GM12878 (cell line): ENCODE results near the gene HTR4. TPM values are rescaled to one million over a fixed set of nuclear protein-coding genes. Genes with fewer than 3 reads are reported as not detected.

Source experiments
- ATAC-seq: fragments of 200-7000 bp; cut with Tn5 transposase; 3 replicates; pipeline ENCODE4 v1.9.1; 2020; ENCODE audit warnings: mild to moderate bottlenecking, moderate library complexity
- BruUV-seq: library from RNA; stranded (reverse); fragments of 400-500 nt; replicated peaks from 2 replicates; lab custom pipeline; 2021; lab: Mats Ljungman, UMichigan
- CTCF ChIA-PET: fragments of 300-600 bp; sonication (Branson Sonifier 250); formaldehyde crosslinking; extraction: SDS; loops from one replicate; lab custom pipeline; 2021; ENCODE audit warnings: inconsistent platforms; lab: Yijun Ruan, JAX
- POLR2A ChIA-PET: fragments of 350-600 bp; formaldehyde crosslinking; extraction: SDS; loops from one replicate; lab custom pipeline; 2021; ENCODE audit warnings: inconsistent platforms; lab: Charles Lee
- RAD21 ChIA-PET: fragments of 300-600 bp; sonication (Branson Sonifier 250); formaldehyde crosslinking; loops from one replicate; lab custom pipeline; 2023; ENCODE audit warnings: antibody characterized with exemption; ENCODE audit not compliant: unreplicated experiment; lab: Charles Lee
- SMC1A ChIA-PET: fragments of 300-600 bp; sonication (Branson Sonifier 250); formaldehyde crosslinking; loops from one replicate; lab custom pipeline; 2023; ENCODE audit not compliant: unreplicated experiment, uncharacterized antibody; lab: Charles Lee
- DNase-seq: peaks from one replicate; pipeline ENCODE4 v3.0.0-alpha.2; 2011; ENCODE audit warnings: low read depth, low spot score
- FAIRE-seq: peaks from 3 replicates; lab custom pipeline; 2011; peaks lifted over from hg19 to GRCh38; lab: Jason Lieb, UNC
- H2AFZ ChIP-seq: 2 replicates; pipeline ENCODE4 v1.6.0; 2011; ENCODE audit warnings: low read depth, low read length, control low read depth; ENCODE audit not compliant: control insufficient read depth
- H3K27ac ChIP-seq: 2 replicates; pipeline ENCODE4 v1.5.1; 2011; ENCODE audit warnings: control low read depth; ENCODE audit not compliant: control insufficient read depth, insufficient read depth
- H3K27me3 ChIP-seq, 2 experiments: replicated peaks in 1 of 2; 2 replicates each; pipeline versions ENCODE4 v1.6.0 to v1.6.1; 2011; ENCODE audit warnings: low read length in 1 of 2; ENCODE audit not compliant: control insufficient read depth in 2 of 2, insufficient read depth in 2 of 2
- H3K36me3 ChIP-seq, 2 experiments: 2 replicates each; pipeline ENCODE4 v1.5.1; 2011; ENCODE audit warnings: low read length in 1 of 2; ENCODE audit not compliant: control insufficient read depth in 2 of 2, insufficient read depth in 2 of 2
- H3K4me1 ChIP-seq: 2 replicates; pipeline ENCODE4 v1.6.1; 2011; ENCODE audit warnings: mild to moderate bottlenecking, low read length, moderate library complexity, mixed read lengths; ENCODE audit not compliant: control insufficient read depth, insufficient read depth
- H3K4me2 ChIP-seq: 2 replicates; pipeline ENCODE4 v1.6.0; 2011; ENCODE audit warnings: control low read depth; ENCODE audit not compliant: control insufficient read depth, insufficient read depth
- H3K4me3 ChIP-seq: fragments of 200-600 bp; sonication (generic); 2 replicates; pipeline ENCODE4 v1.5.1; 2016
- H3K79me2 ChIP-seq: 2 replicates; pipeline ENCODE4 v1.6.0; 2011; ENCODE audit warnings: low read length; ENCODE audit not compliant: control insufficient read depth, insufficient read depth
- H3K9ac ChIP-seq: 2 replicates; pipeline ENCODE4 v1.8.0; 2011; ENCODE audit warnings: low read length, control low read depth, mixed read lengths; ENCODE audit not compliant: control insufficient read depth, insufficient read depth
- H3K9me3 ChIP-seq: replicated peaks from 3 replicates; pipeline ENCODE4 v1.5.1; 2011; ENCODE audit warnings: mild to moderate bottlenecking, low read length; ENCODE audit not compliant: control insufficient read depth, insufficient read depth
- H4K20me1 ChIP-seq: 2 replicates; pipeline ENCODE4 v1.6.0; 2011; ENCODE audit not compliant: control insufficient read depth, insufficient read depth
- CBX5 ChIP-seq: sonication (generic); IDR thresholded peaks from 2 replicates; pipeline ENCODE4 v1.6.1; 2016; ENCODE audit warnings: low read depth, moderate library complexity, mild to moderate bottlenecking, inconsistent platforms
- EED ChIP-seq: sonication (generic); IDR thresholded peaks from 2 replicates; pipeline ENCODE4 v1.6.1; 2016; ENCODE audit warnings: antibody characterized with exemption, low read depth
- HDAC6 ChIP-seq: fragments of 200-600 bp; sonication (generic); IDR thresholded peaks from one replicate; pipeline ENCODE4 v1.8.0; 2017; ENCODE audit warnings: antibody characterized with exemption; ENCODE audit not compliant: unreplicated experiment
- MEF2B ChIP-seq: fragments of 450-650 bp; IDR thresholded peaks from 2 replicates; pipeline ENCODE4 v1.6.1; 2018; ENCODE audit warnings: mild to moderate bottlenecking, moderate library complexity; ENCODE audit not compliant: partially characterized antibody, poor library complexity, severe bottlenecking
- MTA3 ChIP-seq: IDR thresholded peaks from 2 replicates; pipeline ENCODE4 v1.6.1; 2012; ENCODE audit warnings: low read length, inconsistent platforms, borderline replicate concordance
- MYC ChIP-seq: IDR thresholded peaks from 2 replicates; pipeline ENCODE4 v1.6.1; 2011; ENCODE audit warnings: mild to moderate bottlenecking, low read length, moderate library complexity, inconsistent platforms; ENCODE audit not compliant: insufficient read depth, insufficient replicate concordance, insufficient read length, severe bottlenecking
- NBN ChIP-seq: fragments of 450-650 bp; IDR thresholded peaks from 2 replicates; pipeline ENCODE4 v1.6.1; 2016
- NR2C1 ChIP-seq: fragments of 450-650 bp; IDR thresholded peaks from 2 replicates; pipeline ENCODE4 v1.6.1; 2017; ENCODE audit warnings: antibody characterized with exemption, mild to moderate bottlenecking, moderate library complexity
- NR2F1 ChIP-seq: fragments of 450-650 bp; conservative IDR thresholded peaks from 2 replicates; pipeline ENCODE4 v1.6.1; 2017; ENCODE audit warnings: mild to moderate bottlenecking
- NRF1 ChIP-seq: conservative IDR thresholded peaks from 2 replicates; pipeline ENCODE4 v1.6.1; 2011; ENCODE audit warnings: mild to moderate bottlenecking, low read depth, low read length, improper control_type of control experiment
- PAX8 ChIP-seq: fragments of 450-650 bp; IDR thresholded peaks from 2 replicates; pipeline ENCODE4 v1.6.1; 2017; ENCODE audit warnings: mild to moderate bottlenecking, moderate library complexity
- RAD21 ChIP-seq: IDR thresholded peaks from 2 replicates; pipeline ENCODE4 v1.6.1; 2011; ENCODE audit warnings: mild to moderate bottlenecking, low read depth, low read length, moderate library complexity; ENCODE audit not compliant: insufficient read depth
- RB1 ChIP-seq: fragments of 450-650 bp; formaldehyde crosslinking; IDR thresholded peaks from 2 replicates; pipeline ENCODE4 v1.6.1; 2017; ENCODE audit warnings: mild to moderate bottlenecking, borderline replicate concordance
- YBX1 ChIP-seq: fragments of 450-650 bp; IDR thresholded peaks from 2 replicates; pipeline ENCODE4 v1.6.1; 2016; ENCODE audit warnings: antibody characterized with exemption
- YY1 ChIP-seq: IDR thresholded peaks from 2 replicates; pipeline ENCODE4 v1.6.1; 2011; ENCODE audit warnings: low read depth, mild to moderate bottlenecking, low read length
- WGBS: methylation state at CpG from one replicate; pipeline ENCODE4 v1.1.6; 2016; ENCODE audit warnings: low lambda C conversion rate; ENCODE audit not compliant: insufficient replicate concordance, insufficient coverage; ENCODE audit errors: missing lambda C conversion rate; 5-methylcytosine and 5-hydroxymethylcytosine counted together
- in situ Hi-C: fragments of 300-500 bp; cut with MboI; formaldehyde crosslinking; loops from 9 replicates; pipeline ENCODE4 v1.14.3; 2018; ENCODE audit warnings: mixed read lengths
- intact Hi-C: fragments of 100-400 bp; cut with micrococcal nuclease; formaldehyde crosslinking; loops from one replicate; pipeline ENCODE4 v1.14.2; 2022; ENCODE audit not compliant: unreplicated experiment
- polyA plus RNA-seq, 11 experiments: library from polyadenylated mRNA; depleted of rRNA in 4 of 11; unstranded in 6 of 11; stranded (reverse) in 5 of 11; fragments of >200 nt; fragmentation: Nextera tagmentation in 4 of 11; fragmentation: Illumina TruSeq in 1 of 11; extraction: Ambion mirVana in 4 of 11; extraction: Trizol in 1 of 11; gene quantifications; 1 replicate in 1 of 11; 2 replicates in 10 of 11; pipeline versions ENCODE4 v1.2.1 to v1.2.3, GENCODE V29; 2011 to 2016; ENCODE audit warnings: inconsistent platforms in 2 of 11, missing spikeins in 2 of 11, low read depth in 1 of 11
- total RNA-seq, 4 experiments: library from RNA; depleted of rRNA in 3 of 4; stranded (reverse); fragments of >200 nt in 3 of 4; fragmentation: Illumina TruSeq in 1 of 4; extraction: Trizol in 1 of 4; gene quantifications; 2 replicates each; pipeline versions ENCODE4 v1.2.1 to v1.2.3, GENCODE V29; 2013 to 2021
- TF ChIP-seq, protein P1 (sequence below): IDR thresholded peaks from 2 replicates; pipeline ENCODE4 v1.6.1; 2012; ENCODE audit warnings: low read depth, low read length, improper control_type of control experiment
- TF ChIP-seq, protein P2 (sequence below): IDR thresholded peaks from 2 replicates; pipeline ENCODE4 v1.6.1; 2011; ENCODE audit warnings: low read depth, low read length, improper control_type of control experiment, borderline replicate concordance
- TF ChIP-seq, protein P3 (sequence below): fragments of 450-650 bp; IDR thresholded peaks from 2 replicates; pipeline ENCODE4 v1.6.1; 2017; ENCODE audit warnings: low read depth, mild to moderate bottlenecking, moderate library complexity

HTR4 gene
- total and polyA plus RNA-seq, 10 of the 15 experiments (the other 5 are each of a cell fraction or from before 2014, with no cell fraction given) = not detected

DNA sequence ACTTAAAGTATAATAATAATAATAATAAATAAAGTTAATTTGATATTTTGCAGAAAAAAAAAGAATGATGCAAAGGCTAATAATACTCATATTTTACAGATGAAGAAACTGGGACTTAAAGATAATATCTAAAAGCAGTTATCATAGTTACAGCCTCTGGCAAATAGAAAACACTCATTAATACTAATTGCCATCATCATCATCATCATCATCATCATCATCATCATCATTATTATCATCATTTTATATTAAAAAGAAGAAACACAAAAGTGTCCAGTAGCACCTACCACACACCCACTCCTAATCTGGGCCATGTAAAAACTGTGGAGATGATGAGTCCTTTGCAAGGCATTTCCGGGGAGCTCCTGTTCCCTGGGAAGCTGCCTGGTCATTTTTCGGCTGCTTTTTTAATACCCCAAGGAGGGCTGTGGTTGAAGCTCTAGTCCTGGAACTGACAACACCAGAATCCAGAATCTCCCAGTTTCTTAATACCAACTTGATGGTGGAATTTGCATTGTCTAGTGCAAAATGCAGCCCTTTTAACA lies 70.8 kb downstream of the HTR4 start:
- Histone ChIP-seq H3K4me1 (no peaks in the 10 kb centered on the region), H3K4me2 (no peak overlapping the region), H3K4me3 (no peak overlapping the region), H3K9ac (no peak overlapping the region), H3K79me2 (no peaks in the 10 kb centered on the region), H4K20me1 (no peaks in the 10 kb centered on the region; the same call in 1 of the 2 replicates), H3K27me3 (no peaks in the 10 kb centered on the region), H3K36me3 (no peaks in the 10 kb centered on the region), H2AFZ (no peak overlapping the region), H3K9me3 (no peaks in the 10 kb centered on the region), H3K27ac (no peak overlapping the region)
- CTCF ChIA-PET = interaction anchor here (1.2 kb wide), 1 partner anchor 238 kb away, joined by 3 read pairs; no protein-coding TSS in a partner anchor
- RAD21 ChIA-PET = no interaction called here
- SMC1A ChIA-PET = no interaction called here
- FAIRE-seq (no peak), ATAC-seq (no peak), DNase-seq (no peak)
- TF ChIP-seq NR2C1 = no peak
- TF ChIP-seq HDAC6 = no peak
- TF ChIP-seq NR2F1 = no peak
- TF ChIP-seq MEF2B = no peak
- no peak for TF ChIP-seq RAD21
- no peak for TF ChIP-seq YBX1
- TF ChIP-seq, protein P1, sequence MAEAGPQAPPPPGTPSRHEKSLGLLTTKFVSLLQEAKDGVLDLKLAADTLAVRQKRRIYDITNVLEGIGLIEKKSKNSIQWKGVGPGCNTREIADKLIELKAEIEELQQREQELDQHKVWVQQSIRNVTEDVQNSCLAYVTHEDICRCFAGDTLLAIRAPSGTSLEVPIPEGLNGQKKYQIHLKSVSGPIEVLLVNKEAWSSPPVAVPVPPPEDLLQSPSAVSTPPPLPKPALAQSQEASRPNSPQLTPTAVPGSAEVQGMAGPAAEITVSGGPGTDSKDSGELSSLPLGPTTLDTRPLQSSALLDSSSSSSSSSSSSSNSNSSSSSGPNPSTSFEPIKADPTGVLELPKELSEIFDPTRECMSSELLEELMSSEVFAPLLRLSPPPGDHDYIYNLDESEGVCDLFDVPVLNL = no peak
- no peak for TF ChIP-seq RB1
- TF ChIP-seq MTA3 = no peak
- TF ChIP-seq NBN = no peak
- no peak for TF ChIP-seq PAX8
- TF ChIP-seq EED = no peak
- TF ChIP-seq, protein P2, sequence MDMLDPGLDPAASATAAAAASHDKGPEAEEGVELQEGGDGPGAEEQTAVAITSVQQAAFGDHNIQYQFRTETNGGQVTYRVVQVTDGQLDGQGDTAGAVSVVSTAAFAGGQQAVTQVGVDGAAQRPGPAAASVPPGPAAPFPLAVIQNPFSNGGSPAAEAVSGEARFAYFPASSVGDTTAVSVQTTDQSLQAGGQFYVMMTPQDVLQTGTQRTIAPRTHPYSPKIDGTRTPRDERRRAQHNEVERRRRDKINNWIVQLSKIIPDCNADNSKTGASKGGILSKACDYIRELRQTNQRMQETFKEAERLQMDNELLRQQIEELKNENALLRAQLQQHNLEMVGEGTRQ = no peak
- TF ChIP-seq NRF1 = no peak
- TF ChIP-seq CBX5 = no peak
- TF ChIP-seq YY1 = no peak
- no peak for TF ChIP-seq MYC
- TF ChIP-seq, protein P3, sequence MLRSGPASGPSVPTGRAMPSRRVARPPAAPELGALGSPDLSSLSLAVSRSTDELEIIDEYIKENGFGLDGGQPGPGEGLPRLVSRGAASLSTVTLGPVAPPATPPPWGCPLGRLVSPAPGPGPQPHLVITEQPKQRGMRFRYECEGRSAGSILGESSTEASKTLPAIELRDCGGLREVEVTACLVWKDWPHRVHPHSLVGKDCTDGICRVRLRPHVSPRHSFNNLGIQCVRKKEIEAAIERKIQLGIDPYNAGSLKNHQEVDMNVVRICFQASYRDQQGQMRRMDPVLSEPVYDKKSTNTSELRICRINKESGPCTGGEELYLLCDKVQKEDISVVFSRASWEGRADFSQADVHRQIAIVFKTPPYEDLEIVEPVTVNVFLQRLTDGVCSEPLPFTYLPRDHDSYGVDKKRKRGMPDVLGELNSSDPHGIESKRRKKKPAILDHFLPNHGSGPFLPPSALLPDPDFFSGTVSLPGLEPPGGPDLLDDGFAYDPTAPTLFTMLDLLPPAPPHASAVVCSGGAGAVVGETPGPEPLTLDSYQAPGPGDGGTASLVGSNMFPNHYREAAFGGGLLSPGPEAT = no peak
- POLR2A ChIA-PET = no interaction called here
- intact Hi-C loops = no loop called here
- in situ Hi-C loops = no loop called here
- BruUV-seq = no TSS peak
- 28% methylated on average over 2 of the region's 2 CpGs for WGBS
